HG03442 (cell line): ENCODE results near the gene ST6GALNAC3.

Experiments
- ATAC-seq: cut with Tn5 transposase; IDR thresholded peaks from one replicate; pipeline ENCODE4 v1.9.1; 2021; ENCODE audit warnings: mild to moderate bottlenecking, moderate library complexity; ENCODE audit not compliant: unreplicated experiment

ST6GALNAC3 gene

DNA sequence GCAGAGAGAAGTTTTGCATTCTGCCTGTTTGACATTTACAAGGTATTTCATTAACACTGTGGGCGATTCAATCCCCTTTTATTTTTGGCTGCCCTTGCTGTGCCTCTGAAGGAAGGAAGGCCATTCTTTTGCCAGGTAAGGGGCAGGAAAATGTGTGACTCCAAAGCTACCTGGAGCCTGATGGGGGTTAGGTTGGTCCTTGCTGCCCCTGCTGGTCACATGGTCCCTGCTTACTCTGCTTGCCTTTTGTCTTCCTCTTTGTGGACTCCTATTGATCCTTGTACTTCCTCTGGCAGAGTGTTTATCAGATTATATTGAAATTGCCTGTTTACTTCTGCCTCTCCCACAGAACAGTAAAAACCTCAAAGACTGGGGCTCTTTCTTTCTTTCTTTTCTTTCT is 65.7 kb downstream of the ST6GALNAC3 start:
- no peak for ATAC-seq

- ATAC-seq, result no peak
Observed at GRCh38 chr1:76141929-76142328, 67.4 kb downstream of the ST6GALNAC3 start.

GRCh38 chr1:76142771-76143540 is 68.4 kb downstream of the ST6GALNAC3 start:
- ATAC-seq, result no peak

DNA sequence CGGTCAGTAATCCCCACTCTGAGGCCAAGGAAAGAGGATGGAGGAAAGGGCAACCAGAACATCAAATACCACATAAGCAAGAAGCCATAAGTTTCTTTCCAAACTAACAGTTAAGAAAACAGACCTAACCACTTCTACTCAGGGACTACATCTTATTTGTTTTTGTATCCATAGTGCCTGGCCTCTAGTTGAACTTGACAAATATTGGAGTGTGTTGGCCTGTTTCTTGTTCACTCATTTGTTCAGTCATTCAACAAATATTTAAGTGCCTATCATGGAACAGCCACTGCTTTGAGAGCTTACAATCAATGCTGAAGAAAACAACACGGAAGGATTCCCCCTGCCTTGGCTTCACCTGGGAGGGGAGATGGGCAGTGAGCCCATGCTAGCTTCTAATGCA is 69.7 kb downstream of the ST6GALNAC3 start:
- no peak for ATAC-seq

- no peak for ATAC-seq
Observed at GRCh38 chr1:76145332-76145731, 70.8 kb downstream of the ST6GALNAC3 start.

DNA sequence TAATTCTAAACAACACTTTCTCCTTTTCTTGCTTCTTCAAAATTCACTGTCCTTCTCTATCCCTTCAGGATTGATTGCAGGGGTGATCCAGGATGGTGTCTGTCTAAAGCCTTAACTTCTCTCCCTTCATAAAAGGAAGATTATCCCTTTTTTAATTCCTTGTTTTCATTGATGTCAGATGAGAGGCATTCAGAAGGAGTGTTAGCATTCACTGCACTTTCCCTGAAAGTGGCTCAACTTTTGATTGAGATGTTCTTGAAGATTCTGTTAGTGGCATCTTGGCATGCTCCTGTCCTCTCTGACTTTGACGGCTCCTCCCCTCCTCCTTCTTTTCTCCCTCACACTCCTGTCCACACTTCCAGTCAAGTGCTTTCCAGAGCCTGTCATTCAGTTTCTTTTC is 71.6 kb downstream of the ST6GALNAC3 start:
- ATAC-seq, result no peak

DNA sequence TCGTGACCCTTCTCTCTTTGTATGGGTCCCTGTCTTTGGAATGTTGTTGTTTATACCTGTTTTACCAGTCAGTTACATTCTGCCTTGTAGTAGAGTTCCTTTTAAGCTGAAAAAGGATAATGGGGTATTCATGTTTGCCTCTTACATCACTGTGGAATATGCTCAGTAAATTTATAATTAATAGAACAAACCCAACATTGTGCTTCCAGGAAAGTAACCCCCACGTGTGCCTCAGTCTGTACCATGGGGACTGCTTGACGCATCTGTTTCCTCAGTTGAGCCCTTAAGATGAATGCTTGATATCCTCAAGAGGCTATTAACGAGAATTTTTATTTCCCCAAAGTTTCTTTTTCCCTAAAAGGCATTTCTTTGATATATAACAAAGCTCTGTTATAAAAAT is 73.4 kb downstream of the ST6GALNAC3 start:
- ATAC-seq, result no peak

DNA sequence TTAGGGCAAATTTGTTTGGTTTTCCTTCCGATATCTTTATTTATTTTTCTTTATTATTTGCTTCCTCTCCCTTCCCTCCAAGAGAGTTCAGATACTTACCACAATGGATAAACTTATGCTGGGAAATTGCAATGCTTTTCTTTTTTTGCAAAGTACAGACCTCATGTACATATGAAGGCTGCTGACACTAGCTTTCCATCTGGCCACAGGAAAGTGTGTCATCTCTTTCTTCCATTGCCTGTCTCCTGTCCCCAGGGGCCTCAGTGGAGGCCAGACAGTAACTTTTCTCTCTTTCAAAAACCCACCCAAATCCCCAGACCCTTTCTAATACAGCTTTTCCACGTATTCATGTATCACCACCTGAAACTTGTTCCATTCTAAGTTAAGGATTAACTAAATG is 73.9 kb downstream of the ST6GALNAC3 start:
- no peak for ATAC-seq

DNA sequence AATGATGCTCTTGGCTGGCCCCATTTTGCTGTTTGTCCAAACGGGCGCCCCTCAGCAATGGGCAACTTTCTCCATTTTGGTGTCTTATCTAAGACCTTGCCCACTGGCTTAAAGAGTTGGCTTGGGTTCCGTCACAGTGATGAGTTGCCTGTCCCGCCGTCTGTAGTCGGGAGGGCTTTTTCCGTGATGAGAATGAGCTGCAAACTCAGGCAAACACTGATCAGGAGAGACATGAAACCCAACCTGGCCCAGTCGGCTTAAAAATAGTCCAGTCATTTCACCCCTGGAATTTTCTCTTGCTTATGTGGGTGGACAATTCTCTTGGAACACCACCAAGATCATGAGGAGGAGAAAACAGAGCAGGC is 79.3 kb downstream of the ST6GALNAC3 start:
- no peak for ATAC-seq

- peak; percentile 94 for ATAC-seq
Observed at GRCh38 chr1:76154206-76154956, 79.8 kb downstream of the ST6GALNAC3 start.

DNA sequence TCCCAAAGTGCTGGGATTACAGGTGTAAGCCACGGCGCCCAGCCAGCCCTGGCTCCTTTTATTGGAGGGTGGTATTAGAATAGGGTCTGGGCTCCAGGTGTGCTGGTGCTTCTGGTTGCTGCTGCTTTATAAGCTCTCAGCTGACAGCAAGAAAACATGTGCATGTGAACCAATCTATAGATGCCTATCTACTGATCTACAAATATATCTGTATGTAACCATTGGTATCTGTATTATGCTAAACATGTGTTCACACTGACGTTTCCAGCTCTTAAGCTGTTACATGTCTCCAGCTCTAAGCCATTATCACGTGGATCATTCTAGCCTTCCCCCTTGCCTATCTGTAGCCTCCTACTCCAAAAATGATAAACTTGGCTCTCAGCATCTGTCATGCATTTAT is 82.4 kb downstream of the ST6GALNAC3 start:
- ATAC-seq, result no peak

DNA sequence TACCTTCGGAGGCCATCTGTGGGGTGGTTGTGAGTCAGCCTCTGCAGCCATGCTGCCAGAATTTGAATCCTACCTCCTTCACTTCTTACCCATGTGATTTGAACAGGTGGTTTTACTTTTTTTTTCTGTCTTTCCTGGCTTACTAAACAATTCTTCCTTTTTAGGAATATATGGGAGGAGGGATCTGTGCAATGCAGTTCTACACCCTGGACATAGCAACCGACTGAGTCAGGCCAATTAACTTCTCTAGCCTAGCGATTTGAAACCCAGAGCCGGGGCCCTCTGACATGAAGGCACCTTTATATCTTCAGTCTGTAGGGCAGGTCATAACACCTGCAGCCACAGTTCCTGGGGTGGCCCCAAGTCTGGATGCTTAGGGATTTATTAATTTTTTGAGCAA is 83.6 kb downstream of the ST6GALNAC3 start:
- no peak for ATAC-seq

DNA sequence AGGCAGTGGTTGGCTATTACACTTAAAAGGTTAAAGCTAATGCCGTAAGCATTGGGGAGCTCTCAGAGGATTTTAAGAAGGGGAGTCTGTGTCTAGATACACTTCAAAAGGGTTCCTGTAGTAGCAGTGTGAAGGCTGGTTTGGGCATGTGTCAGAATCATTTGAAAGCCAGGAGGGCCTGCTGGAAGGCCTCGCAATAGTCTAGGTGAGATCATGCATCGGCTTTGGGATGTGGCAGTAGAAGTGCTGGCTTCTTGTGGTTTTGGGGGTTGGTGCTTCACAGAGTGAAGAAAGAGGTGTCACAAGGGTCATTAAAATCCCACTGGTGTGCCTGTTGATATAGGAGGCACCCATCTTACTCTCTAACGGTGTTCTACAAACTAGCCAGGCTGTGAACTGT is 85.7 kb downstream of the ST6GALNAC3 start:
- ATAC-seq, result no peak

GRCh38 chr1:76161451-76161850 is 86.9 kb downstream of the ST6GALNAC3 start:
- ATAC-seq, result no peak

DNA sequence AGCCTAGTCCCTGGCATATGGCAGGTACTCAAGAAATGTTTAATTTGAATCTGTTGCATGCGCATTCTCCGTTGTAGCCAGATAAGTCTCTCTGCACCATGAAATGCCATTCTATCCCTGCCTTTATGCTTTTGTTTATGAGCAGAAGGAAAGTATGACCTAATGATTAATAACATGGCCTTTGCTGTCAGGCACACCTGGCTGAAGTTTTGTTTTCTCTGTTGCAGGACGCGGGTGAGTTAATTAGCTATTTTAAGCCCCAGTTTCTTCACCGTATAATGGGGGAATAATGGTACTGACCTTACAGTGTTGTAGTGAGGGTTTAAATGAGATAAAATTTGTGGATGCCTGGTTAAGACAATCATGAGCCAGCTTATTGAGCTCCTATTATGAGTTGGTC is 87.7 kb downstream of the ST6GALNAC3 start:
- ATAC-seq, result no peak

DNA sequence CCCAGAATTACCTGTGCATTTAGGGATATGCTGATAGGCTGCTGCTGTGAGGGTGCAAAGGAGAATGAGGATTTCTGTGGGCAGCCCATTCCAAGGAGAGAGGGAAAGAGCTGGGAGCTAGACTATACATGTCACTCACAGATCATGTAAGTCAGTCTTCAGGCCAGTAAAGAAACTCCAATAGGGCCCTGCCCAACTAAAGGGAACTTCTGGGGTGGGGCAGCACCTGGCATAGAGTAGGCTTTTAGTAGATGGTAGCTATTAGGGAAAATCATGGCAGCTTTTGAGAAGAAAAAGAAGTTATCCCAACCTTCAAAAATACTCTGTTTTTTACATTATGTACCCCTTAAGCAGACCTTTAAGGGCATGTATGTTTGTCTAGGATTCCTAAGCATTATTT is 89.6 kb downstream of the ST6GALNAC3 start:
- no peak for ATAC-seq

GRCh38 chr1:76170084-76170483 is 95.5 kb downstream of the ST6GALNAC3 start:
- no peak for ATAC-seq

DNA sequence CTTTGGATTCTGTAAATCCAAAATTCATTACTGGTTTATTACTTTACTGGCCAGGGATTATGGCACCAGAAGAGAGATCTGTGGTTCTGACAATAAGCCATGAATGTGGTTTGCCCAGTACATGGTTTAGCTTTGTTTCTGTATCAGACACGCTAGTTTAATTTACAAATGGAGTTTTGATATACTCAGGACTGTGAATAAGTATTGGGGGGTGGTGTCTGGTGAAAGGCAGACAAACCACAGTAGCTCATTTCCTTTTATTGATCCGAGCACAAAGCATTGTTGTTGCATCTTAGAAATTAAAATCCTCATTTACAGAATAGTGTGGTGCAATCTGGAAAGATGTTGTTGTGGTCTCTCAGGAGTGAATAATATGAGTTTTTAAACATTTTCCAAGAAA is 96.0 kb downstream of the ST6GALNAC3 start:
- ATAC-seq, result no peak

- no peak for ATAC-seq
Observed at GRCh38 chr1:76176000-76176399, 101.5 kb downstream of the ST6GALNAC3 start.

GRCh38 chr1:76177615-76178014 is 103.1 kb downstream of the ST6GALNAC3 start:
- ATAC-seq, result no peak

GRCh38 chr1:76179219-76179698 is 104.7 kb downstream of the ST6GALNAC3 start:
- no peak for ATAC-seq

DNA sequence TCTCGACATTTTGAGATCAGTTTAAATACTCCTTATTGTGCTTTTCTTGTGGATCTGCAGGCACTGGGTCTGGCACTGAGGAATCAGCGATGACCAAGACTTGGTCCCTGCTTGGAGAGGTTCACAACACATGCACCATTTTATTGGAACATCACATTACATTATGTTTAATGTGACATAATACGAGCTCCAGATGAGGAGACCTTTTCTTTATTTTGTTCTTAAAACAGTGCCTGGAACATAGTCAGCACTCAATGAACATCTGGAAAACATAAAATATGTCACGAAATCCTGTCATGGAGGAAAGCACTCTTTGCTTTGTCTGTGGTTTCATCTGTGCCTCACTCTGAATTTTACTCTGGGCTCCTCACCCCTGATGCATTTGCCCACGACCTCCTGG is 110.7 kb downstream of the ST6GALNAC3 start:
- no peak for ATAC-seq
